GM23338 (cell line): Measurements from ENCODE around the gene TMEM223.

ENCODE experiments used
- CREB1 ChIP-seq: fragments of 250-450 bp; sonication (Bioruptor Pico); IDR thresholded peaks from 2 replicates; pipeline ENCODE4 v1.5.0; 2020; ENCODE audit warnings: low read depth, mild to moderate bottlenecking, moderate library complexity
- EZH2 ChIP-seq: fragments of 200-600 bp; sonication (generic); IDR thresholded peaks from one replicate; pipeline ENCODE4 v1.8.0; 2017; ENCODE audit warnings: antibody characterized with exemption, mild to moderate bottlenecking, low read depth; ENCODE audit not compliant: unreplicated experiment
- EZH2phosphoT487 ChIP-seq: fragments of 200-600 bp; sonication (generic); IDR thresholded peaks from one replicate; pipeline ENCODE4 v1.8.1; 2018; ENCODE audit warnings: antibody characterized with exemption; ENCODE audit not compliant: unreplicated experiment
- JUNB ChIP-seq: IDR thresholded peaks from one replicate; pipeline ENCODE4 v1.6.1; 2016; ENCODE audit warnings: antibody characterized with exemption; ENCODE audit not compliant: unreplicated experiment
- NANOG ChIP-seq: IDR thresholded peaks from 2 replicates; pipeline ENCODE4 v1.6.1; 2016; ENCODE audit warnings: antibody characterized with exemption, borderline replicate concordance
- POLR2AphosphoS5 ChIP-seq: IDR thresholded peaks from 2 replicates; pipeline ENCODE4 v1.6.1; 2016; ENCODE audit warnings: antibody characterized with exemption, low read depth
- STAT1 ChIP-seq: IDR thresholded peaks from one replicate; pipeline ENCODE4 v1.6.1; 2016; ENCODE audit warnings: antibody characterized with exemption; ENCODE audit not compliant: unreplicated experiment
- ZNF114 ChIP-seq: fragments of 250-450 bp; sonication (Bioruptor Pico); IDR thresholded peaks from 2 replicates; pipeline ENCODE4 v1.5.0; 2020; ENCODE audit warnings: mild to moderate bottlenecking, moderate library complexity
- ZNF331 ChIP-seq: fragments of 250-450 bp; sonication (Bioruptor Pico); IDR thresholded peaks from 2 replicates; pipeline ENCODE4 v1.5.0; 2020; ENCODE audit warnings: low read depth, mild to moderate bottlenecking, moderate library complexity
- TF ChIP-seq, protein P1 (sequence below): IDR thresholded peaks from one replicate; pipeline ENCODE4 v1.6.1; 2018; ENCODE audit warnings: antibody characterized with exemption; ENCODE audit not compliant: unreplicated experiment
- TF ChIP-seq, protein P2 (sequence below), 2 experiments: fragments of 200-600 bp in 1 of 2; sonication (generic) in 1 of 2; conservative IDR thresholded peaks; 2 replicates each; pipeline versions ENCODE4 v1.5.1 to v1.6.1; 2016 to 2017; ENCODE audit warnings: antibody characterized with exemption in 2 of 2, low read depth in 2 of 2, mild to moderate bottlenecking in 2 of 2, moderate library complexity in 1 of 2
- TF ChIP-seq, protein P3 (sequence below): fragments of 250-450 bp; sonication (Bioruptor Pico); IDR thresholded peaks from 2 replicates; pipeline ENCODE4 v1.5.0; 2020; ENCODE audit warnings: mild to moderate bottlenecking, moderate library complexity
- TF ChIP-seq, protein P4 (sequence below): IDR thresholded peaks from 2 replicates; pipeline ENCODE4 v1.6.1; 2016; ENCODE audit warnings: antibody characterized with exemption

DNA sequence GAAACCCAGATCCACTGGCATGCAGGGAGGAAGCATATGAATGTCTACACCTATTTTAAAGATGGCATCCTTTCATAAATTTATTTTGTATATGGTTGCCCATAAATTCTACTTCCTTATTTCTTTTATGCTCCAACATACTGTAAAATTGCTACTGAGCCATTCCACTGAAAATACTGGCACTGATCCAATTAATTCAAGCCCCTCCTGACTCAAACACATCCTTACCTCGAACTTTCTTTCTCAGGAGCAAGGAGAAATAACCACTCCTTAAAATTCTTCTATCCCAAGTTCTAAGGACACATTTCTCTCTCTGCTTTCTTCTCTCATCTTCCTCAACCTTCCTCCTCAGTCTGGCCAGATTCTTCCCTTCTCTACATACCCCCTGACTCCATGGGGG lies 18.9 kb upstream of the TMEM223 start:
- TF ChIP-seq EZH2phosphoT487 = no peak
- no peak for TF ChIP-seq POLR2AphosphoS5
- TF ChIP-seq, protein P1, sequence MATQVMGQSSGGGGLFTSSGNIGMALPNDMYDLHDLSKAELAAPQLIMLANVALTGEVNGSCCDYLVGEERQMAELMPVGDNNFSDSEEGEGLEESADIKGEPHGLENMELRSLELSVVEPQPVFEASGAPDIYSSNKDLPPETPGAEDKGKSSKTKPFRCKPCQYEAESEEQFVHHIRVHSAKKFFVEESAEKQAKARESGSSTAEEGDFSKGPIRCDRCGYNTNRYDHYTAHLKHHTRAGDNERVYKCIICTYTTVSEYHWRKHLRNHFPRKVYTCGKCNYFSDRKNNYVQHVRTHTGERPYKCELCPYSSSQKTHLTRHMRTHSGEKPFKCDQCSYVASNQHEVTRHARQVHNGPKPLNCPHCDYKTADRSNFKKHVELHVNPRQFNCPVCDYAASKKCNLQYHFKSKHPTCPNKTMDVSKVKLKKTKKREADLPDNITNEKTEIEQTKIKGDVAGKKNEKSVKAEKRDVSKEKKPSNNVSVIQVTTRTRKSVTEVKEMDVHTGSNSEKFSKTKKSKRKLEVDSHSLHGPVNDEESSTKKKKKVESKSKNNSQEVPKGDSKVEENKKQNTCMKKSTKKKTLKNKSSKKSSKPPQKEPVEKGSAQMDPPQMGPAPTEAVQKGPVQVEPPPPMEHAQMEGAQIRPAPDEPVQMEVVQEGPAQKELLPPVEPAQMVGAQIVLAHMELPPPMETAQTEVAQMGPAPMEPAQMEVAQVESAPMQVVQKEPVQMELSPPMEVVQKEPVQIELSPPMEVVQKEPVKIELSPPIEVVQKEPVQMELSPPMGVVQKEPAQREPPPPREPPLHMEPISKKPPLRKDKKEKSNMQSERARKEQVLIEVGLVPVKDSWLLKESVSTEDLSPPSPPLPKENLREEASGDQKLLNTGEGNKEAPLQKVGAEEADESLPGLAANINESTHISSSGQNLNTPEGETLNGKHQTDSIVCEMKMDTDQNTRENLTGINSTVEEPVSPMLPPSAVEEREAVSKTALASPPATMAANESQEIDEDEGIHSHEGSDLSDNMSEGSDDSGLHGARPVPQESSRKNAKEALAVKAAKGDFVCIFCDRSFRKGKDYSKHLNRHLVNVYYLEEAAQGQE = no peak
- TF ChIP-seq EZH2 = no peak
- TF ChIP-seq, protein P2, sequence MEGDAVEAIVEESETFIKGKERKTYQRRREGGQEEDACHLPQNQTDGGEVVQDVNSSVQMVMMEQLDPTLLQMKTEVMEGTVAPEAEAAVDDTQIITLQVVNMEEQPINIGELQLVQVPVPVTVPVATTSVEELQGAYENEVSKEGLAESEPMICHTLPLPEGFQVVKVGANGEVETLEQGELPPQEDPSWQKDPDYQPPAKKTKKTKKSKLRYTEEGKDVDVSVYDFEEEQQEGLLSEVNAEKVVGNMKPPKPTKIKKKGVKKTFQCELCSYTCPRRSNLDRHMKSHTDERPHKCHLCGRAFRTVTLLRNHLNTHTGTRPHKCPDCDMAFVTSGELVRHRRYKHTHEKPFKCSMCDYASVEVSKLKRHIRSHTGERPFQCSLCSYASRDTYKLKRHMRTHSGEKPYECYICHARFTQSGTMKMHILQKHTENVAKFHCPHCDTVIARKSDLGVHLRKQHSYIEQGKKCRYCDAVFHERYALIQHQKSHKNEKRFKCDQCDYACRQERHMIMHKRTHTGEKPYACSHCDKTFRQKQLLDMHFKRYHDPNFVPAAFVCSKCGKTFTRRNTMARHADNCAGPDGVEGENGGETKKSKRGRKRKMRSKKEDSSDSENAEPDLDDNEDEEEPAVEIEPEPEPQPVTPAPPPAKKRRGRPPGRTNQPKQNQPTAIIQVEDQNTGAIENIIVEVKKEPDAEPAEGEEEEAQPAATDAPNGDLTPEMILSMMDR (conservative IDR thresholded peaks at IDR 0.05; ENCODE audit: low read depth in 2 of 2) = no peak
- TF ChIP-seq CREB1 (CRISPR knock-in tag) = no peak
- no peak for TF ChIP-seq ZNF114
- no peak for TF ChIP-seq STAT1
- no peak for TF ChIP-seq JUNB
- TF ChIP-seq, protein P3, sequence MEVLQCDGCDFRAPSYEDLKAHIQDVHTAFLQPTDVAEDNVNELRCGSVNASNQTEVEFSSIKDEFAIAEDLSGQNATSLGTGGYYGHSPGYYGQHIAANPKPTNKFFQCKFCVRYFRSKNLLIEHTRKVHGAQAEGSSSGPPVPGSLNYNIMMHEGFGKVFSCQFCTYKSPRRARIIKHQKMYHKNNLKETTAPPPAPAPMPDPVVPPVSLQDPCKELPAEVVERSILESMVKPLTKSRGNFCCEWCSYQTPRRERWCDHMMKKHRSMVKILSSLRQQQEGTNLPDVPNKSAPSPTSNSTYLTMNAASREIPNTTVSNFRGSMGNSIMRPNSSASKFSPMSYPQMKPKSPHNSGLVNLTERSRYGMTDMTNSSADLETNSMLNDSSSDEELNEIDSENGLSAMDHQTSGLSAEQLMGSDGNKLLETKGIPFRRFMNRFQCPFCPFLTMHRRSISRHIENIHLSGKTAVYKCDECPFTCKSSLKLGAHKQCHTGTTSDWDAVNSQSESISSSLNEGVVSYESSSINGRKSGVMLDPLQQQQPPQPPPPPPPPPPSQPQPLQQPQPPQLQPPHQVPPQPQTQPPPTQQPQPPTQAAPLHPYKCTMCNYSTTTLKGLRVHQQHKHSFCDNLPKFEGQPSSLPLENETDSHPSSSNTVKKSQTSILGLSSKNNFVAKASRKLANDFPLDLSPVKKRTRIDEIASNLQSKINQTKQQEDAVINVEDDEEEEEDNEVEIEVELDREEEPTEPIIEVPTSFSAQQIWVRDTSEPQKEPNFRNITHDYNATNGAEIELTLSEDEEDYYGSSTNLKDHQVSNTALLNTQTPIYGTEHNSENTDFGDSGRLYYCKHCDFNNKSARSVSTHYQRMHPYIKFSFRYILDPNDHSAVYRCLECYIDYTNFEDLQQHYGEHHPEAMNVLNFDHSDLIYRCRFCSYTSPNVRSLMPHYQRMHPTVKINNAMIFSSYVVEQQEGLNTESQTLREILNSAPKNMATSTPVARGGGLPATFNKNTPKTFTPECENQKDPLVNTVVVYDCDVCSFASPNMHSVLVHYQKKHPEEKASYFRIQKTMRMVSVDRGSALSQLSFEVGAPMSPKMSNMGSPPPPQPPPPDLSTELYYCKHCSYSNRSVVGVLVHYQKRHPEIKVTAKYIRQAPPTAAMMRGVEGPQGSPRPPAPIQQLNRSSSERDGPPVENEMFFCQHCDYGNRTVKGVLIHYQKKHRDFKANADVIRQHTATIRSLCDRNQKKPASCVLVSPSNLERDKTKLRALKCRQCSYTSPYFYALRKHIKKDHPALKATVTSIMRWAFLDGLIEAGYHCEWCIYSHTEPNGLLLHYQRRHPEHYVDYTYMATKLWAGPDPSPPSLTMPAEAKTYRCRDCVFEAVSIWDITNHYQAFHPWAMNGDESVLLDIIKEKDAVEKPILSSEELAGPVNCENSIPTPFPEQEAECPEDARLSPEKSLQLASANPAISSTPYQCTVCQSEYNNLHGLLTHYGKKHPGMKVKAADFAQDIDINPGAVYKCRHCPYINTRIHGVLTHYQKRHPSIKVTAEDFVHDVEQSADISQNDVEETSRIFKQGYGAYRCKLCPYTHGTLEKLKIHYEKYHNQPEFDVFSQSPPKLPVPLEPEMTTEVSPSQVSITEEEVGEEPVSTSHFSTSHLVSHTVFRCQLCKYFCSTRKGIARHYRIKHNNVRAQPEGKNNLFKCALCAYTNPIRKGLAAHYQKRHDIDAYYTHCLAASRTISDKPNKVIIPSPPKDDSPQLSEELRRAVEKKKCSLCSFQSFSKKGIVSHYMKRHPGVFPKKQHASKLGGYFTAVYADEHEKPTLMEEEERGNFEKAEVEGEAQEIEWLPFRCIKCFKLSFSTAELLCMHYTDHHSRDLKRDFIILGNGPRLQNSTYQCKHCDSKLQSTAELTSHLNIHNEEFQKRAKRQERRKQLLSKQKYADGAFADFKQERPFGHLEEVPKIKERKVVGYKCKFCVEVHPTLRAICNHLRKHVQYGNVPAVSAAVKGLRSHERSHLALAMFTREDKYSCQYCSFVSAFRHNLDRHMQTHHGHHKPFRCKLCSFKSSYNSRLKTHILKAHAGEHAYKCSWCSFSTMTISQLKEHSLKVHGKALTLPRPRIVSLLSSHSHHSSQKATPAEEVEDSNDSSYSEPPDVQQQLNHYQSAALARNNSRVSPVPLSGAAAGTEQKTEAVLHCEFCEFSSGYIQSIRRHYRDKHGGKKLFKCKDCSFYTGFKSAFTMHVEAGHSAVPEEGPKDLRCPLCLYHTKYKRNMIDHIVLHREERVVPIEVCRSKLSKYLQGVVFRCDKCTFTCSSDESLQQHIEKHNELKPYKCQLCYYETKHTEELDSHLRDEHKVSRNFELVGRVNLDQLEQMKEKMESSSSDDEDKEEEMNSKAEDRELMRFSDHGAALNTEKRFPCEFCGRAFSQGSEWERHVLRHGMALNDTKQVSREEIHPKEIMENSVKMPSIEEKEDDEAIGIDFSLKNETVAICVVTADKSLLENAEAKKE (CRISPR knock-in tag) = no peak
- TF ChIP-seq, protein P4, sequence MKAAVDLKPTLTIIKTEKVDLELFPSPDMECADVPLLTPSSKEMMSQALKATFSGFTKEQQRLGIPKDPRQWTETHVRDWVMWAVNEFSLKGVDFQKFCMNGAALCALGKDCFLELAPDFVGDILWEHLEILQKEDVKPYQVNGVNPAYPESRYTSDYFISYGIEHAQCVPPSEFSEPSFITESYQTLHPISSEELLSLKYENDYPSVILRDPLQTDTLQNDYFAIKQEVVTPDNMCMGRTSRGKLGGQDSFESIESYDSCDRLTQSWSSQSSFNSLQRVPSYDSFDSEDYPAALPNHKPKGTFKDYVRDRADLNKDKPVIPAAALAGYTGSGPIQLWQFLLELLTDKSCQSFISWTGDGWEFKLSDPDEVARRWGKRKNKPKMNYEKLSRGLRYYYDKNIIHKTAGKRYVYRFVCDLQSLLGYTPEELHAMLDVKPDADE = no peak
- no peak for TF ChIP-seq ZNF331
- TF ChIP-seq NANOG = no peak
